HFF-Myc (cell line): ENCODE measurements around the gene C19orf53.
A peak's percentile ranks its signal among the peaks of the same experiment; 100 is the strongest.

Experiments used
- DNase-seq: peaks from one replicate; pipeline ENCODE4 v3.0.0-alpha.2; 2011; ENCODE audit warnings: low read depth; ENCODE audit errors: extremely low read depth
- H3K4me3 ChIP-seq: replicated peaks from 2 replicates; pipeline ENCODE4 v1.5.1; 2011; ENCODE audit warnings: low read depth, mild to moderate bottlenecking, control low read depth, low read length
- CTCF ChIP-seq: IDR thresholded peaks from 2 replicates; pipeline ENCODE4 v1.5.1; 2012; ENCODE audit warnings: mild to moderate bottlenecking, low read depth, low read length, control low read depth; ENCODE audit errors: missing control alignments

The C19orf53 gene

GRCh38 chr19:13825489-13826441 is 51.5 kb downstream of the C19orf53 start:
- DNase-seq: no peak
- TF ChIP-seq CTCF: peak; percentile 7

GRCh38 chr19:13826652-13827235 is 52.5 kb downstream of the C19orf53 start:
- H3K4me3 ChIP-seq: no peak overlapping the region
- DNase-seq: no peak
- no peak for TF ChIP-seq CTCF

More at GRCh38 chr19:13825489-13826441, 51.5 kb downstream of the C19orf53 start:
- H3K4me3 ChIP-seq: no peak overlapping the region

GRCh38 chr19:13827656-13828055 is 53.4 kb downstream of the C19orf53 start:
- DNase-seq: no peak
- no peak overlapping the region for H3K4me3 ChIP-seq
- no peak for TF ChIP-seq CTCF
